Upper lobe of right lung (tissue), 1 donor: Measurements from ENCODE around the gene TSPAN14. TPM values are rescaled to one million over a fixed set of nuclear protein-coding genes. Genes with fewer than 3 reads are reported as not detected.
A peak's percentile ranks its signal among the peaks of the same experiment; 100 is the strongest.

Experiments
- ATAC-seq: fragments of 200-7000 bp; cut with Tn5 transposase; one replicate; pipeline ENCODE4 v1.9.1; 2020; ENCODE audit warnings: mild to moderate bottlenecking, moderate library complexity
- DNase-seq: peaks from one replicate; pipeline ENCODE4 v3.0.0-alpha.2; 2020
- H3K27ac ChIP-seq: fragments of 200-600 bp; one replicate; pipeline ENCODE4 v1.8.0; 2022
- H3K27me3 ChIP-seq: fragments of 200-600 bp; one replicate; pipeline ENCODE4 v1.8.0; 2022; ENCODE audit warnings: mild to moderate bottlenecking
- H3K36me3 ChIP-seq: fragments of 200-600 bp; one replicate; pipeline ENCODE4 v1.8.0; 2022
- H3K4me1 ChIP-seq: fragments of 200-600 bp; one replicate; pipeline ENCODE4 v1.8.0; 2022
- H3K4me3 ChIP-seq: fragments of 200-600 bp; one replicate; pipeline ENCODE4 v1.8.0; 2022; ENCODE audit warnings: mild to moderate bottlenecking
- H3K9me3 ChIP-seq: fragments of 200-600 bp; one replicate; pipeline ENCODE4 v1.8.0; 2022
- intact Hi-C: fragments of 100-400 bp; cut with DNase I; formaldehyde crosslinking; loops from one replicate; pipeline ENCODE4 v1.11.0; 2022
- total RNA-seq: library from RNA; stranded (reverse); fragmentation: NEBNext Ultra II Directional; extraction: Animal tissue kit (Norgen Biotek cat#: 25700); gene quantifications from one replicate; pipeline ENCODE4 v1.2.1, GENCODE V29; 2021
- TF ChIP-seq, protein P1 (sequence below): fragments of 200-600 bp; IDR thresholded peaks from one replicate; pipeline ENCODE4 v1.8.0; 2022; ENCODE audit warnings: antibody characterized with exemption
- donor health status: DM: no; HTN: yes; CAD: no; lungs with severe emphysema.

TSPAN14 gene
- total RNA-seq, 1 donor from 2014 or later, result 157 TPM

DNA sequence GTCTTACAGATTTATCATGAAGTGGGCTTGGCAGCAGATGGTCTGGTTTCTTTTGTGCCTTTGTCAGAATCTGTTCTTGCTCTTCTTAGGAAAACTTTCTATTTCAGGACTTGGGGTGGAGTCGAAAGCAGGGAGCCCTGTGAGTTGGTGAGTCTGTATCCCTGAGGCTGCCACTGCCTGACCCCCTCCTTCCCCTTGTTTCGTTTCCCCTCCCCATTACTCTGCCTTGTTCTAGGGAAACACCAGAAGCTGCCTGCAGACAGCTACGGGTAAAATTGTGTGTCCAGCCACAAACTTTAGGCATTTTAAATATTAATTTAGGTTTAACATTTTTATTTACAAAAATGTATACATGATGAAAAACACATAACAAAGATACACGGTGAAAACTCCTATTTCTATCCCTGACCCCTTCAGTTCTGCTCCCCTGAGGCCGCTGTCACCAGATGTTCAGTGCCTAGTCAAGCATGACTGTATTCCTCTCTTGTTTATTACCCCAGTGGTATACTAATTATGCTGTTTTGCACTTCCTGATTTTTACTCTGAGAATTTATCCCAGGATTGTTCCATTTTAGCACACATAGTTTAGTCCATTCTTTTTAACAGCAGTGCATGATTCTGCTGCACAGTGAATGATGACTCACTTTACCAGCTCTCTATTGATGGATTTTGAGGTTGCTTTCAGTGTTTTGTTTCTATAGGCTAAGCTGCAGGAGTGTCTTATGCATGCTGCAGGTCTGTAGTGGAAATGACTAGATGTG lies 9.1 kb downstream of the TSPAN14 start:
- no peak for ATAC-seq
- Histone ChIP-seq H3K4me1 (peaks cover 100% of the 10 kb centered on the region), H3K27ac (peak overlapping the region; percentile 98), H3K27me3 (no peaks in the 10 kb centered on the region), H3K4me3 (no peak overlapping the region), H3K9me3 (no peaks in the 10 kb centered on the region), H3K36me3 (no peaks in the 10 kb centered on the region)
- intact Hi-C loops, result loop anchor here (5.0 kb wide), 1 partner anchor 44 kb away; no protein-coding TSS in a partner anchor
- no peak for DNase-seq
- TF ChIP-seq, protein P1, sequence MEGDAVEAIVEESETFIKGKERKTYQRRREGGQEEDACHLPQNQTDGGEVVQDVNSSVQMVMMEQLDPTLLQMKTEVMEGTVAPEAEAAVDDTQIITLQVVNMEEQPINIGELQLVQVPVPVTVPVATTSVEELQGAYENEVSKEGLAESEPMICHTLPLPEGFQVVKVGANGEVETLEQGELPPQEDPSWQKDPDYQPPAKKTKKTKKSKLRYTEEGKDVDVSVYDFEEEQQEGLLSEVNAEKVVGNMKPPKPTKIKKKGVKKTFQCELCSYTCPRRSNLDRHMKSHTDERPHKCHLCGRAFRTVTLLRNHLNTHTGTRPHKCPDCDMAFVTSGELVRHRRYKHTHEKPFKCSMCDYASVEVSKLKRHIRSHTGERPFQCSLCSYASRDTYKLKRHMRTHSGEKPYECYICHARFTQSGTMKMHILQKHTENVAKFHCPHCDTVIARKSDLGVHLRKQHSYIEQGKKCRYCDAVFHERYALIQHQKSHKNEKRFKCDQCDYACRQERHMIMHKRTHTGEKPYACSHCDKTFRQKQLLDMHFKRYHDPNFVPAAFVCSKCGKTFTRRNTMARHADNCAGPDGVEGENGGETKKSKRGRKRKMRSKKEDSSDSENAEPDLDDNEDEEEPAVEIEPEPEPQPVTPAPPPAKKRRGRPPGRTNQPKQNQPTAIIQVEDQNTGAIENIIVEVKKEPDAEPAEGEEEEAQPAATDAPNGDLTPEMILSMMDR, result no peak

DNA sequence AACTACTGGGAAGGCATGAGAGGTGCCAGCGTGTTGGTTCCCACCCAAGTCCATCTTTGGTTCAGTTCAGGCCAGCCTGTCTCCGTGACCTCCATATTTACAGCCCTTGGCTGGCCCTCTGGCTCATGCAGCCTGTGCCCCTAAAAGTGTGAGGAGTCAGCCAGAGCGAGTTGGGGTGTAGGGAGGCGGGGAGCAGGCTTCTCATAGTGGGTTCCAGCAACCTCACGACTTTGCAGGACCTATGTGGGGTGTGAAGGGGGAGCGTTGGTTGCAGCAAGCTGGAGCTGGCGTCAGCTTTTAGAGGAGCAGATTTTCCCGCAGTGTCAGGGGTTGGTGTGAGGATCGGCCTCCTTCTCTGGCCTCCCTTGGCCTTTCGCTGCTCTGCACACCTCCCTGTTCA lies 9.8 kb downstream of the TSPAN14 start:
- intact Hi-C loops, result loop anchor here (5.0 kb wide), 1 partner anchor 43 kb away; no protein-coding TSS in a partner anchor
- no peaks in the 10 kb centered on the region for H3K27me3 ChIP-seq
- TF ChIP-seq, protein P1, result no peak
- peaks cover 100% of the 10 kb centered on the region for H3K4me1 ChIP-seq
- DNase-seq (no peak), ATAC-seq (no peak)
- H3K36me3 ChIP-seq, result peaks cover 4% of the 10 kb centered on the region
- no peaks in the 10 kb centered on the region for H3K9me3 ChIP-seq
- H3K4me3 ChIP-seq, result no peak overlapping the region
- H3K27ac ChIP-seq, result peak overlapping the region; percentile 98

DNA sequence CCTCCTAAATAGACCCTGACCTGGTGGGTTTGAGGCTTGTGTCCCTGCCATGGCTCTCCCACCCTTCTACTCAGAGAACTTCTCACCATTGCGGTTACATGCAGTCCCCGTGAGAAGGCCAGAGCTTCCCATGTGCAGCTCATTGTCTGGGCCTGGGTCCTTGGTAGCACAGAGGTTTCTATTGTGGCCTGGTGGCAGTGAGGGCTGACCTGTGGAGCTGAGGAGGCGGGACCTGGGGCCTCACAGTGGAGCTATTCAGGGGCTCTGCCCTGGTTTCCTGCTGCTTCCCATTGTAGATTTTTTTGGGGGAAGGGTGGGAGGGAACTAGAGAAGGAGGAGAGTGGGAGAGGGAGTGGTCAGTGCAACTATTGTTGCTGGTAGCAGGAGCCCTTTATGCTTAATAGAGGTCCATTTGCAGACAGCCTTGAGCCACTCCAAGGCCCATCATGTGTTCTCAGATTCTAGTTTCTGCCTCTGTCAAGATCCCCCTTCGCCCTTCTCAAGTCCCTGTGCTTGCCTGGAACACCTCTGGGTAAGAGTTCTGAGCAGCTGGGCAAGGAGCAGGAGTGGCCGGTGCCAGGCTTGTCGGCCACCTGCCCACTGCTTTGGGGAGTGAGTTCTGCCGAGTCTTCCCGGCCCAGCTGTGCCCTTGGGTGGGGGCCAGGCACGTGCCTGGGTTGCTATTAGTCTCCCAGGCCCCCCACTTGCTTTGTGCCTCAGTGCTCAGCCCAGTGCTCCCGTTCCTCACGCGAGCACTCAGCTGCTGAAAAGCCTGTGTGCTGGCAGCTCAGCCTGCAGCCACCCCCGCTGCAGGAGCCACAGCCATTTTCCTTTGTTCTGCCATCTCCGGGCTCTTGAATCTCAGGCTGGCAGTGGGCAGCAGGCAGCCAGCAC lies 10.7 kb downstream of the TSPAN14 start:
- Histone ChIP-seq H3K27me3 (no peaks in the 10 kb centered on the region), H3K36me3 (peaks cover 14% of the 10 kb centered on the region), H3K9me3 (no peaks in the 10 kb centered on the region), H3K4me3 (peak overlapping the region; percentile 12), H3K4me1 (peaks cover 100% of the 10 kb centered on the region), H3K27ac (peak overlapping the region; percentile 98)
- TF ChIP-seq, protein P1, result no peak
- DNase-seq, result no peak
- peak; percentile 1 for ATAC-seq
- intact Hi-C loops, result loop anchor here (5.0 kb wide), 1 partner anchor 42 kb away; no protein-coding TSS in a partner anchor

DNA sequence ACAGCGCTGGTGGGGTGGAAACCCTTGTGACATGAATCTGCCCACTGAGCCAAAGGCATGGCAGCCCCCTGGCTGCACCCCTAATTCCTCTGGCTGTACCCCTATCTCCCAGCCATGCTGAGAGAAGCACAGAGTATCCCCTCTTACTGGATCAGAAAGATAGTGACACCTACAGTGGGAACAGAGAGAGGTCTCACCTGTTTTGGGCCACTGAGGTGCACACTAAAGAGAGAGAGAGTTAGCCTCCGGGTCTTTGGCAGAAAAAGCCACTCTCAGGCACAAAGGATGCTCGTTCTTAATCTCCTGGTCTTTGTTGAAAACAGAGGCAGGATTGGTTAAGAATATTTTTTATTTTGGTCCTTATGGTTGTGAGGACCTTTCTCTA lies 11.3 kb downstream of the TSPAN14 start:
- H3K4me3 ChIP-seq, result peak overlapping the region; percentile 12
- no peak for ATAC-seq
- intact Hi-C loops, result no loop called here

DNA sequence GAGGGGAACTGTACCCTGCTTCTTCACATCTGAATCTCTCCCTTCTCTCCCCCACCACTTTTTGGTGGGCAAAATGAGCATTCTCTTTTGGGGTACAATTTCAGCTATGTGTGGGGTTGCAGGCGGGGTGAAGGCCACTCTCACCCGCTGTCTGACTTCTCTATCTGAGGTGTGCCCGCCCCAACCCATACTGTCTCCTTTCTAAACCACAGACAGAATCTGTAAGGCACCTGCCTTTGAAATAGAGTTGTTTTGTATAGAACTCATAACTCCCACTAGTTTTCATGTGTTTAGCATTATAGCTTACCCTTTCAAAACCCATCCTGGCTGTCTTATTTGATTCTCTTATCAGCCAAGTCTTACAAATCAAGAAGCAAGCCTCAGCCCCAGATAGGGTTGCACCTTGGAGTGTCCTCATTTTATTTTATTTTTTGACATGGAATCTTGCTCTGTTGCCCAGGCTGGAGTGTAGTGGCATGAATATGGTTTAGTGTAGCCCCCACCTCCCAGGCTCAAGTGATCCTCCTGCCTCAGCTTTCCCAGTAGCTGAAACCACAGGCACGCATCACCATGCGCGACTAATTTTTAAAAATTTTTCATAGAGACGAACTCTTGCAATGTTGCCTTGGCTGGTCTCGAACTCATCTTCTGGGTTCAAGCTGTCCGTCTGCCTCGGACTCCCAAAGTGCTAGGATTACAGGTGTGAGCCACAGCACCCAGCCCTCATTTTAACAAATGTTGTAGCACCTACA lies 11.9 kb downstream of the TSPAN14 start:
- H3K27ac ChIP-seq, result peak overlapping the region; percentile 98
- H3K4me3 ChIP-seq, result no peak overlapping the region
- ATAC-seq, result no peak
- H3K4me1 ChIP-seq, result peaks cover 100% of the 10 kb centered on the region
- intact Hi-C loops, result no loop called here
- H3K9me3 ChIP-seq, result no peaks in the 10 kb centered on the region
- DNase-seq, result no peak
- no peaks in the 10 kb centered on the region for H3K27me3 ChIP-seq
- TF ChIP-seq, protein P1, result no peak
- H3K36me3 ChIP-seq, result peaks cover 26% of the 10 kb centered on the region

More for the DNA sequence above, 11.3 kb downstream of the TSPAN14 start:
- H3K9me3 ChIP-seq, result no peaks in the 10 kb centered on the region
- TF ChIP-seq, protein P1, result no peak
- peaks cover 20% of the 10 kb centered on the region for H3K36me3 ChIP-seq
- no peak for DNase-seq
- H3K4me1 ChIP-seq, result peaks cover 100% of the 10 kb centered on the region
- H3K27me3 ChIP-seq, result no peaks in the 10 kb centered on the region
- H3K27ac ChIP-seq, result peak overlapping the region; percentile 98
